ENCODE data around the gene FBRSL1.

GRCh38 chr12:132447731-132448462, 42.1 kb upstream of the FBRSL1 start:
- TF ChIP-seq CTCF (IDR thresholded peaks at IDR 0.05) (no peak), POLR2A (IDR thresholded peaks at IDR 0.05) (no peak), EP300 (IDR thresholded peaks at IDR 0.05) (no peak)

Data from ovary (tissue), 3 donors.